GM23338 (cell line): ENCODE measurements around the gene UCN. TPM values are rescaled to one million over a fixed set of nuclear protein-coding genes. Genes with fewer than 3 reads are reported as not detected.

ENCODE experiments used
- ETS1 ChIP-seq: IDR thresholded peaks from 2 replicates; pipeline ENCODE4 v1.6.1; 2016; ENCODE audit warnings: antibody characterized with exemption
- JUNB ChIP-seq: IDR thresholded peaks from one replicate; pipeline ENCODE4 v1.6.1; 2016; ENCODE audit warnings: antibody characterized with exemption; ENCODE audit not compliant: unreplicated experiment
- NANOG ChIP-seq: IDR thresholded peaks from 2 replicates; pipeline ENCODE4 v1.6.1; 2016; ENCODE audit warnings: antibody characterized with exemption, borderline replicate concordance
- POLR2AphosphoS5 ChIP-seq: IDR thresholded peaks from 2 replicates; pipeline ENCODE4 v1.6.1; 2016; ENCODE audit warnings: antibody characterized with exemption, low read depth
- REST ChIP-seq: IDR thresholded peaks from one replicate; pipeline ENCODE4 v1.6.1; 2018; ENCODE audit warnings: antibody characterized with exemption; ENCODE audit not compliant: unreplicated experiment
- STAT1 ChIP-seq: IDR thresholded peaks from one replicate; pipeline ENCODE4 v1.6.1; 2016; ENCODE audit warnings: antibody characterized with exemption; ENCODE audit not compliant: unreplicated experiment
- ZNF462 ChIP-seq: fragments of 250-450 bp; sonication (Bioruptor Pico); IDR thresholded peaks from 2 replicates; pipeline ENCODE4 v1.5.0; 2020; ENCODE audit warnings: mild to moderate bottlenecking, moderate library complexity
- polyA plus RNA-seq: library from polyadenylated mRNA; unstranded; fragments of >200 nt; fragmentation: Nextera tagmentation; extraction: Ambion mirVana; gene quantifications from 2 replicates; pipeline ENCODE4 v1.2.1, GENCODE V29; 2016
- total RNA-seq: library from RNA; depleted of rRNA; stranded (reverse); fragments of >200 nt; shearing (Covaris generic); gene quantifications from 2 replicates; pipeline ENCODE4 v1.2.3, GENCODE V29; 2014

Gene UCN
- total and polyA plus RNA-seq, 2 experiments from 2014 or later: 0.59 to 0.99 TPM

- TF ChIP-seq ZNF462 (no peak), NANOG (no peak), REST (no peak), JUNB (no peak), POLR2AphosphoS5 (no peak), STAT1 (no peak), ETS1 (no peak)
Observed at GRCh38 chr2:27290549-27290948, 17.7 kb downstream of the UCN start (continued).
